Sigmoid colon (tissue), 3 donors: ENCODE results near the gene NETO2.

Experiments
- POLR2A ChIP-seq, 2 donors: fragments of 450-650 bp; IDR thresholded peaks; one replicate each; pipeline ENCODE4 v1.6.1; 2016; ENCODE audit warnings: antibody characterized with exemption in 2 of 2, mild to moderate bottlenecking in 2 of 2, moderate library complexity in 2 of 2
- TF ChIP-seq, protein P1 (sequence below), 4 experiments: fragments of 450-650 bp in 3 of 4; fragments of 200-600 bp in 1 of 4; IDR thresholded peaks; one replicate each; pipeline ENCODE4 v1.5.1; 2016 to 2019; ENCODE audit warnings: antibody characterized with exemption in 4 of 4, mild to moderate bottlenecking in 3 of 4, moderate library complexity in 2 of 4

DNA sequence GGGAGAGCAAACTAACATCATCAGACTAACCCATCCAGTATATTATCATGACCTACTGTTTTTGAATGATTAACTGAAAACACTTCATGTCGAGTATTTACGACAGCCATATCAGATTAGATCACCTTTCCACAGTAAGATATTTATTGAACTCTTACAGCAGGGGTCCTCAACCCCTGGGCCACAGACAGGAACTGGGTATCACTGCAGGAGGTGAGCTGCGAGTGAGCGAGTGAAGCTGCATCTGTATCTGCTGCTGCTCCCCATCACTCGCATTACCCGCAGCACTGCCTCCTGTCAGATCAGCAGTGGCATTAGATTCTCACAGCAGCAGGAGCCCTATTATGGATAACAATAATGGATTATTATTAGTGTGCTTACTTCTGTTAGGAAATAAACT lies 59.5 kb downstream of the NETO2 start:
- TF ChIP-seq POLR2A (IDR thresholded peaks at IDR 0.05) = no peak
- TF ChIP-seq, protein P1, sequence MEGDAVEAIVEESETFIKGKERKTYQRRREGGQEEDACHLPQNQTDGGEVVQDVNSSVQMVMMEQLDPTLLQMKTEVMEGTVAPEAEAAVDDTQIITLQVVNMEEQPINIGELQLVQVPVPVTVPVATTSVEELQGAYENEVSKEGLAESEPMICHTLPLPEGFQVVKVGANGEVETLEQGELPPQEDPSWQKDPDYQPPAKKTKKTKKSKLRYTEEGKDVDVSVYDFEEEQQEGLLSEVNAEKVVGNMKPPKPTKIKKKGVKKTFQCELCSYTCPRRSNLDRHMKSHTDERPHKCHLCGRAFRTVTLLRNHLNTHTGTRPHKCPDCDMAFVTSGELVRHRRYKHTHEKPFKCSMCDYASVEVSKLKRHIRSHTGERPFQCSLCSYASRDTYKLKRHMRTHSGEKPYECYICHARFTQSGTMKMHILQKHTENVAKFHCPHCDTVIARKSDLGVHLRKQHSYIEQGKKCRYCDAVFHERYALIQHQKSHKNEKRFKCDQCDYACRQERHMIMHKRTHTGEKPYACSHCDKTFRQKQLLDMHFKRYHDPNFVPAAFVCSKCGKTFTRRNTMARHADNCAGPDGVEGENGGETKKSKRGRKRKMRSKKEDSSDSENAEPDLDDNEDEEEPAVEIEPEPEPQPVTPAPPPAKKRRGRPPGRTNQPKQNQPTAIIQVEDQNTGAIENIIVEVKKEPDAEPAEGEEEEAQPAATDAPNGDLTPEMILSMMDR (IDR thresholded peaks at IDR 0.05) = no peak
